ENCODE measurements around the gene OR8B8. TPM values are rescaled to one million over a fixed set of nuclear protein-coding genes. Genes with fewer than 3 reads are reported as not detected.
"Not testable (repeated sequence)": the region's sequence is repeated elsewhere in the genome, so short reads cannot be mapped to it uniquely, and the experiment has no call there.

OR8B8 gene
- total and polyA plus RNA-seq, 2 donors (not counting 3 experiments of a cell fraction or from before 2014, with no cell fraction given), result not detected

DNA sequence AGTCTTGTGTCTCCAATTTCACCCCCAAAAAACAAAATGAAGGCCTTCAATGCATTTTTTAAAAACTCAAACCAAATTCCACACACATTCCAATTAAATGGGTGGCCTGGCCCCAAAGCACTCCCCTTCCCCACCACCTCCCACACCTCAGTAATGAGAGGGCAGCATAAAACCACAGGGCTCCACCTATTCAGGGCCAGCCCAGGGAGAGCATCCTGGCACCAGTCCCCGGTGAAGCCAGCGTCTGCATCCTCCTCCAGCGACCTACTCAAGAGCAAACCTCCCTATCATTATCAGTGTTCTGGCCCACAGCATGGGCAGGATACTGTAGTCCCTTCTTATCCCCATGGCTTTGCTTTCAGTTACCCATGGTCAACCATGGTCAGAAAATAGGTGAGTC, 17.8 kb upstream of the OR8B8 start:
- no TSS peak for BruUV-seq (replicated peaks)
- H3K9me1 ChIP-seq (replicated peaks; ENCODE audit: control insufficient read depth, extremely low read depth, insufficient read depth, low read length), result no peaks in the 10 kb centered on the region
- no peak overlapping the region for H3K9ac ChIP-seq (replicated peaks; ENCODE audit: extremely low read depth, insufficient read depth, low read length)
- no peaks in the 10 kb centered on the region for H3K4me1 ChIP-seq (ENCODE audit: control insufficient read depth, extremely low read depth, insufficient read depth, low read length)
- dilution Hi-C loops (cut with MboI; ENCODE audit: extremely low pct_ligation_motif_present, low sequenced_read_pairs), result no loop called here
- no peaks in the 10 kb centered on the region for H3K36me3 ChIP-seq (ENCODE audit: control insufficient read depth in 2 of 2, extremely low read depth in 1 of 2, insufficient read depth in 2 of 2, low read length in 2 of 2)
- no peak overlapping the region for H3K27ac ChIP-seq (ENCODE audit: insufficient read depth, low read depth, low read length)
- no peak overlapping the region for H3K4me3 ChIP-seq (replicated peaks in 1 of 3; ENCODE audit: insufficient read depth in 1 of 3, low read depth in 1 of 3, low read length in 3 of 3)
- H3K4me2 ChIP-seq (ENCODE audit: insufficient read depth, low read length), result no peak overlapping the region
- H3K79me2 ChIP-seq (ENCODE audit: control insufficient read depth, insufficient read depth, low read length), result no peaks in the 10 kb centered on the region
- H2AFZ ChIP-seq (ENCODE audit: low read depth, low read length), result no peak overlapping the region
- TF ChIP-seq GATA2 (IDR thresholded peaks at IDR 0.05; ENCODE audit: insufficient read depth, insufficient read length, low read depth, low read length) (no peak), EZH2 (IDR thresholded peaks at IDR 0.05; ENCODE audit: borderline replicate concordance, low read depth, low read length, severe bottlenecking) (no peak), FOS (IDR thresholded peaks at IDR 0.05; ENCODE audit: borderline replicate concordance, insufficient read depth, low read length) (no peak)
- TF ChIP-seq, protein P1, sequence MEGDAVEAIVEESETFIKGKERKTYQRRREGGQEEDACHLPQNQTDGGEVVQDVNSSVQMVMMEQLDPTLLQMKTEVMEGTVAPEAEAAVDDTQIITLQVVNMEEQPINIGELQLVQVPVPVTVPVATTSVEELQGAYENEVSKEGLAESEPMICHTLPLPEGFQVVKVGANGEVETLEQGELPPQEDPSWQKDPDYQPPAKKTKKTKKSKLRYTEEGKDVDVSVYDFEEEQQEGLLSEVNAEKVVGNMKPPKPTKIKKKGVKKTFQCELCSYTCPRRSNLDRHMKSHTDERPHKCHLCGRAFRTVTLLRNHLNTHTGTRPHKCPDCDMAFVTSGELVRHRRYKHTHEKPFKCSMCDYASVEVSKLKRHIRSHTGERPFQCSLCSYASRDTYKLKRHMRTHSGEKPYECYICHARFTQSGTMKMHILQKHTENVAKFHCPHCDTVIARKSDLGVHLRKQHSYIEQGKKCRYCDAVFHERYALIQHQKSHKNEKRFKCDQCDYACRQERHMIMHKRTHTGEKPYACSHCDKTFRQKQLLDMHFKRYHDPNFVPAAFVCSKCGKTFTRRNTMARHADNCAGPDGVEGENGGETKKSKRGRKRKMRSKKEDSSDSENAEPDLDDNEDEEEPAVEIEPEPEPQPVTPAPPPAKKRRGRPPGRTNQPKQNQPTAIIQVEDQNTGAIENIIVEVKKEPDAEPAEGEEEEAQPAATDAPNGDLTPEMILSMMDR (IDR thresholded peaks at IDR 0.05; ENCODE audit: extremely low read depth in 1 of 2, insufficient read depth in 1 of 2, low read depth in 1 of 2, low read length in 2 of 2), result no peak
- intact Hi-C loops (cut with micrococcal nuclease), result no loop called here
- H3K27me3 ChIP-seq (ENCODE audit: control insufficient read depth in 2 of 2, insufficient read depth in 2 of 2, low read length in 2 of 2), result peaks cover 4 to 5% of the 10 kb centered on the region in 2 experiments
- FAIRE-seq (no peak), DNase-seq (ENCODE audit: low read depth, low spot score) (no peak)
- CTCF ChIA-PET, result no interaction called here
- POLR2A ChIA-PET, result no interaction called here
- no peaks in the 10 kb centered on the region for H4K20me1 ChIP-seq (replicated peaks; ENCODE audit: control insufficient read depth, extremely low read depth, insufficient read depth, low read length)
- no peaks in the 10 kb centered on the region for H3K9me3 ChIP-seq (replicated peaks; ENCODE audit: control insufficient read depth, insufficient read depth, low read length)

DNA sequence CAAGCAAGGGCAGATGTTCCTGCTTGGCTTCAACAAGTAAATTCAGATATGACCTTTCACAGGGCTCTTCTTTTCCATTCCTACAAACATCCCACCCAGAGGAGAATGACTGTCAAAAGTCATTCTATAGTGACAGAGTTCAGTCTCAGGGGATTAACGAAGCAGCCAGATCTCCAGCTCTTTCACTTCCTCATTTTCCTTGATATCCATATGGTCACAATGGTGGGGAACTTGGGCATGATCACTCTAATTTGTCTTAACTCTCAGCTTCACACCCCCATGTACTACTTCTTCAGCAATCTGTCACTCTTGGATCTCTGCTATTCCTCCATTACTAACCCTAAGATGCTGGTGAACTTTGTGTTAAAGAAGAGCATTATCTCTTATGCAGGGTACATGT, 15.0 kb upstream of the OR8B8 start:
- dilution Hi-C loops (cut with MboI; ENCODE audit: extremely low pct_ligation_motif_present, low sequenced_read_pairs), result no loop called here
- TF ChIP-seq MYC (IDR thresholded peaks at IDR 0.05; ENCODE audit: low read depth, low read length), result no peak
- TF ChIP-seq, protein P2, sequence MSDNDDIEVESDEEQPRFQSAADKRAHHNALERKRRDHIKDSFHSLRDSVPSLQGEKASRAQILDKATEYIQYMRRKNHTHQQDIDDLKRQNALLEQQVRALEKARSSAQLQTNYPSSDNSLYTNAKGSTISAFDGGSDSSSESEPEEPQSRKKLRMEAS (IDR thresholded peaks at IDR 0.05; ENCODE audit: insufficient read depth, insufficient read length), result no peak
- no peak for TF ChIP-seq FOS (IDR thresholded peaks at IDR 0.05; ENCODE audit: borderline replicate concordance, insufficient read depth, low read length)
- no peak for TF ChIP-seq JUN (IDR thresholded peaks at IDR 0.05; ENCODE audit: borderline replicate concordance, insufficient read depth, insufficient read length, low read depth)

DNA sequence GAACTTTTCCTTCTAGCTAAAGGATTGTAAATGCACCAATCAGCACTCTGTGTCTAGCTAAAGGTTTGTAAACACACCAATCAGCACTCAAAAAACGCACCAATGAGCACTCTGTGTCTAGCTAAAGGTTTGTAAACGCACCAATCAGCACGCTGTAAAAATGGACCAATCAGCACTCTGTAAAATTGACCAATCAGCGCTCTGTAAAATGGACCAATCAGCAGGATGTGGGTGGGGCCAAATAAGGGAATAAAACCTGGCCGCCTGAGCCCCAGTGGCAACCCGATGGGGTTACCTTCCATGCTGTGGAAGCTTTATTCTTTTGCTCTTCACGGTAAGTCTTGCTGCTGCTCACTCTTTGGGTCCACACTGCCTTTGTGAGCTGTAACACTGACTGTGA, 13.9 kb upstream of the OR8B8 start:
- BruUV-seq (replicated peaks); H3K4me3 ChIP-seq (replicated peaks in 1 of 3; ENCODE audit: insufficient read depth in 1 of 3, low read depth in 1 of 3, low read length in 3 of 3); dilution Hi-C loops (cut with MboI; ENCODE audit: extremely low pct_ligation_motif_present, low sequenced_read_pairs); H3K9me1 ChIP-seq (replicated peaks; ENCODE audit: control insufficient read depth, extremely low read depth, insufficient read depth, low read length); H3K9ac ChIP-seq (replicated peaks; ENCODE audit: extremely low read depth, insufficient read depth, low read length); POLR2A ChIA-PET; H4K20me1 ChIP-seq (replicated peaks; ENCODE audit: control insufficient read depth, extremely low read depth, insufficient read depth, low read length); FAIRE-seq; H2AFZ ChIP-seq (ENCODE audit: low read depth, low read length); H3K27ac ChIP-seq (ENCODE audit: insufficient read depth, low read depth, low read length); DNase-seq (ENCODE audit: low read depth, low spot score); H3K79me2 ChIP-seq (ENCODE audit: control insufficient read depth, insufficient read depth, low read length); intact Hi-C loops (cut with micrococcal nuclease); H3K4me1 ChIP-seq (ENCODE audit: control insufficient read depth, extremely low read depth, insufficient read depth, low read length); CTCF ChIA-PET; H3K4me2 ChIP-seq (ENCODE audit: insufficient read depth, low read length); H3K36me3 ChIP-seq (ENCODE audit: control insufficient read depth in 2 of 2, extremely low read depth in 1 of 2, insufficient read depth in 2 of 2, low read length in 2 of 2); H3K9me3 ChIP-seq (replicated peaks; ENCODE audit: control insufficient read depth, insufficient read depth, low read length); H3K27me3 ChIP-seq (ENCODE audit: control insufficient read depth in 2 of 2, insufficient read depth in 2 of 2, low read length in 2 of 2): not testable (repeated sequence)

More for the DNA sequence above, 15.0 kb upstream of the OR8B8 start:
- H4K20me1 ChIP-seq (replicated peaks; ENCODE audit: control insufficient read depth, extremely low read depth, insufficient read depth, low read length), result no peaks in the 10 kb centered on the region
- no TSS peak for BruUV-seq (replicated peaks)
- ChIA-PET POLR2A (no interaction called here), CTCF (no interaction called here)
- no peak overlapping the region for H3K4me2 ChIP-seq (ENCODE audit: insufficient read depth, low read length)
- no peaks in the 10 kb centered on the region for H3K4me1 ChIP-seq (ENCODE audit: control insufficient read depth, extremely low read depth, insufficient read depth, low read length)
- H3K36me3 ChIP-seq (ENCODE audit: control insufficient read depth in 2 of 2, extremely low read depth in 1 of 2, insufficient read depth in 2 of 2, low read length in 2 of 2), result no peaks in the 10 kb centered on the region
- no peak overlapping the region for H3K27ac ChIP-seq (ENCODE audit: insufficient read depth, low read depth, low read length)
- no peaks in the 10 kb centered on the region for H3K79me2 ChIP-seq (ENCODE audit: control insufficient read depth, insufficient read depth, low read length)
- DNase-seq (ENCODE audit: low read depth, low spot score), result no peak
- no peak overlapping the region for H2AFZ ChIP-seq (ENCODE audit: low read depth, low read length)
- H3K9me3 ChIP-seq (replicated peaks; ENCODE audit: control insufficient read depth, insufficient read depth, low read length), result no peaks in the 10 kb centered on the region
- intact Hi-C loops (cut with micrococcal nuclease), result no loop called here
- no peaks in the 10 kb centered on the region for H3K9me1 ChIP-seq (replicated peaks; ENCODE audit: control insufficient read depth, extremely low read depth, insufficient read depth, low read length)
- no peak overlapping the region for H3K4me3 ChIP-seq (replicated peaks in 1 of 3; ENCODE audit: insufficient read depth in 1 of 3, low read depth in 1 of 3, low read length in 3 of 3)
- H3K27me3 ChIP-seq (ENCODE audit: control insufficient read depth in 2 of 2, insufficient read depth in 2 of 2, low read length in 2 of 2), result peaks cover 0 to 3% of the 10 kb centered on the region in 2 experiments
- FAIRE-seq, result no peak
- H3K9ac ChIP-seq (replicated peaks; ENCODE audit: extremely low read depth, insufficient read depth, low read length), result no peak overlapping the region

Measured in endothelial cell of umbilical vein (primary cell).